CD8-positive, alpha-beta memory T cell (primary cell): ENCODE measurements around the gene SLAIN2. TPM values are rescaled to one million over a fixed set of nuclear protein-coding genes. Genes with fewer than 3 reads are reported as not detected.

ENCODE experiments used
- CTCF ChIA-PET: fragments of 350-600 bp; sonication (Branson Sonifier 250); formaldehyde crosslinking; loops from one replicate; lab custom pipeline; 2021; ENCODE audit warnings: antibody characterized with exemption; lab: Charles Lee
- POLR2A ChIA-PET: fragments of 350-600 bp; sonication (Branson Sonifier 250); formaldehyde crosslinking; loops from one replicate; lab custom pipeline; 2021; ENCODE audit warnings: antibody characterized with exemption; lab: Charles Lee
- DNase-seq, 5 donors: peaks; one replicate each; pipeline versions ENCODE4 v3.0.0 to v3.0.0-alpha.2; 2020 to 2022; ENCODE audit warnings: mixed read lengths in 1 of 5
- H3K27ac ChIP-seq: one replicate; pipeline ENCODE4 v1.7.0; 2013; ENCODE audit warnings: low read depth, mild to moderate bottlenecking, low read length, moderate library complexity
- H3K27me3 ChIP-seq: 2 replicates; pipeline ENCODE4 v1.7.0; 2013; ENCODE audit warnings: low read length, mild to moderate bottlenecking; ENCODE audit not compliant: insufficient read depth, poor library complexity, severe bottlenecking
- H3K36me3 ChIP-seq: 2 replicates; pipeline ENCODE4 v1.7.0; 2013; ENCODE audit warnings: mild to moderate bottlenecking, low read length, moderate library complexity; ENCODE audit not compliant: insufficient read depth
- H3K4me1 ChIP-seq: 2 replicates; pipeline ENCODE4 v1.7.0; 2013; ENCODE audit warnings: mild to moderate bottlenecking, low read length, moderate library complexity; ENCODE audit not compliant: insufficient read depth
- H3K4me3 ChIP-seq: 2 replicates; pipeline ENCODE4 v1.7.0; 2013; ENCODE audit warnings: mild to moderate bottlenecking, low read length
- H3K9me3 ChIP-seq: 2 replicates; pipeline ENCODE4 v1.7.0; 2013; ENCODE audit warnings: mild to moderate bottlenecking, low read length
- H3K27ac Mint-ChIP-seq, 8 donors: one replicate each; pipeline ENCODE4 v1.8.0; 2020 to 2021; ENCODE audit warnings: mixed read lengths in 8 of 8, mild to moderate bottlenecking in 6 of 8, inconsistent platforms in 3 of 8, moderate library complexity in 3 of 8
- H3K27me3 Mint-ChIP-seq, 2 donors: one replicate each; pipeline ENCODE4 v1.8.0; 2020 to 2021; ENCODE audit warnings: mixed read lengths in 2 of 2, mild to moderate bottlenecking in 1 of 2, moderate library complexity in 1 of 2
- H3K36me3 Mint-ChIP-seq, 3 donors: one replicate each; pipeline ENCODE4 v1.8.0; 2020 to 2021; ENCODE audit warnings: mixed read lengths in 3 of 3, inconsistent platforms in 1 of 3, mild to moderate bottlenecking in 1 of 3
- H3K4me1 Mint-ChIP-seq, 3 donors: one replicate each; pipeline ENCODE4 v1.8.0; 2020 to 2021; ENCODE audit warnings: mixed read lengths in 3 of 3, inconsistent platforms in 1 of 3, mild to moderate bottlenecking in 1 of 3
- H3K4me3 Mint-ChIP-seq, 7 donors: one replicate each; pipeline ENCODE4 v1.8.0; 2020 to 2021; ENCODE audit warnings: mixed read lengths in 7 of 7, mild to moderate bottlenecking in 6 of 7, moderate library complexity in 4 of 7, inconsistent platforms in 2 of 7
- H3K9me3 Mint-ChIP-seq, 5 donors: one replicate each; pipeline ENCODE4 v1.8.0; 2020 to 2022; ENCODE audit warnings: mixed read lengths in 5 of 5, mild to moderate bottlenecking in 3 of 5, moderate library complexity in 2 of 5, inconsistent platforms in 1 of 5
- polyA plus RNA-seq: library from polyadenylated mRNA; unstranded; fragments of 300-500 nt; fragmentation: Illumina TruSeq; gene quantifications from one replicate; pipeline ENCODE4 v1.2.3, GENCODE V29; 2021
- total RNA-seq, 2 experiments: library from RNA; stranded (reverse); gene quantifications; one replicate each; pipeline ENCODE4 v1.2.3, GENCODE V29; 2021

The SLAIN2 gene
- total and polyA plus RNA-seq, 3 experiments from 2014 or later = 26.4 to 86.8 (median 72.2) TPM

- DNase-seq = no peak
- H3K9me3 Mint-ChIP-seq = peaks cover 0 to 3% (median 0%) of the 10 kb centered on the region in 5 donors
- H3K27ac Mint-ChIP-seq = peak overlapping the region in 4 of 8 donors; percentile 29 to 39 (median 38)
- POLR2A ChIA-PET = no interaction called here
- Histone ChIP-seq H3K4me3 (no peak overlapping the region), H3K36me3 (no peaks in the 10 kb centered on the region), H3K4me1 (no peaks in the 10 kb centered on the region), H3K27me3 (no peaks in the 10 kb centered on the region), H3K27ac (no peak overlapping the region), H3K9me3 (no peaks in the 10 kb centered on the region)
- H3K27me3 Mint-ChIP-seq = no peaks in the 10 kb centered on the region
- peaks cover 28 to 44% (median 43%) of the 10 kb centered on the region in 3 donors for H3K4me1 Mint-ChIP-seq
- CTCF ChIA-PET = interaction anchor here (0.9 kb wide), 1 partner anchor 19 kb away, joined by 4 read pairs; the partner anchor contains the start of gene SLAIN2
- H3K36me3 Mint-ChIP-seq = peaks cover 0 to 6% (median 5%) of the 10 kb centered on the region in 3 donors
- H3K4me3 Mint-ChIP-seq = no peak overlapping the region
These were observed 19.7 kb downstream of the SLAIN2 start for GRCh38 chr4:48361012-48361400.

GRCh38 chr4:48366611-48367010, 25.3 kb downstream of the SLAIN2 start:
- Histone ChIP-seq H3K9me3 (no peaks in the 10 kb centered on the region), H3K27ac (no peak overlapping the region), H3K4me3 (no peak overlapping the region), H3K27me3 (no peaks in the 10 kb centered on the region), H3K4me1 (no peaks in the 10 kb centered on the region), H3K36me3 (no peaks in the 10 kb centered on the region)
- H3K36me3 Mint-ChIP-seq = peaks cover 0 to 4% (median 2%) of the 10 kb centered on the region in 3 donors
- POLR2A ChIA-PET = no interaction called here
- CTCF ChIA-PET = no interaction called here
- H3K9me3 Mint-ChIP-seq = peaks cover 0 to 3% (median 0%) of the 10 kb centered on the region in 5 donors
- peak overlapping the region in 3 of 8 donors; percentile 19 to 66 (median 43) for H3K27ac Mint-ChIP-seq
- H3K4me3 Mint-ChIP-seq = no peak overlapping the region
- no peaks in the 10 kb centered on the region for H3K27me3 Mint-ChIP-seq
- H3K4me1 Mint-ChIP-seq = peaks cover 50 to 67% (median 64%) of the 10 kb centered on the region in 3 donors
- DNase-seq = no peak

GRCh38 chr4:48367016-48367415, 25.7 kb downstream of the SLAIN2 start:
- H3K27ac Mint-ChIP-seq = peak overlapping the region in 2 of 8 donors; percentile 55 to 61
- peaks cover 0 to 4% (median 2%) of the 10 kb centered on the region in 3 donors for H3K36me3 Mint-ChIP-seq
- Histone ChIP-seq H3K27me3 (no peaks in the 10 kb centered on the region), H3K4me3 (no peak overlapping the region), H3K9me3 (no peaks in the 10 kb centered on the region), H3K27ac (no peak overlapping the region), H3K36me3 (no peaks in the 10 kb centered on the region), H3K4me1 (no peaks in the 10 kb centered on the region)
- peaks cover 48 to 64% (median 62%) of the 10 kb centered on the region in 3 donors for H3K4me1 Mint-ChIP-seq
- ChIA-PET POLR2A (no interaction called here), CTCF (no interaction called here)
- H3K4me3 Mint-ChIP-seq = peak overlapping the region in 1 of 7 donors; percentile 29
- peaks cover 0 to 3% (median 0%) of the 10 kb centered on the region in 5 donors for H3K9me3 Mint-ChIP-seq
- H3K27me3 Mint-ChIP-seq = no peaks in the 10 kb centered on the region
- no peak for DNase-seq

GRCh38 chr4:48368389-48368788, 27.1 kb downstream of the SLAIN2 start:
- Histone ChIP-seq H3K4me1 (no peaks in the 10 kb centered on the region), H3K4me3 (no peak overlapping the region), H3K9me3 (no peaks in the 10 kb centered on the region), H3K36me3 (no peaks in the 10 kb centered on the region), H3K27me3 (no peaks in the 10 kb centered on the region), H3K27ac (no peak overlapping the region)
- POLR2A ChIA-PET = no interaction called here
- Mint-ChIP-seq H3K36me3 (peaks cover 0 to 6% (median 4%) of the 10 kb centered on the region in 3 donors), H3K4me3 (peak overlapping the region in 1 of 7 donors; percentile 9), H3K4me1 (peaks cover 48 to 67% (median 62%) of the 10 kb centered on the region in 3 donors), H3K27me3 (no peaks in the 10 kb centered on the region), H3K9me3 (peaks cover 0 to 3% (median 0%) of the 10 kb centered on the region in 5 donors), H3K27ac (peak overlapping the region in 2 of 8 donors; percentile 13 to 34)
- CTCF ChIA-PET = no interaction called here
- no peak for DNase-seq

- Mint-ChIP-seq H3K27me3 (no peaks in the 10 kb centered on the region), H3K9me3 (peaks cover 0 to 3% (median 0%) of the 10 kb centered on the region in 5 donors), H3K27ac (peak overlapping the region in 3 of 8 donors; percentile 3 to 66 (median 56)), H3K4me3 (no peak overlapping the region), H3K4me1 (peaks cover 48 to 68% (median 64%) of the 10 kb centered on the region in 3 donors), H3K36me3 (peaks cover 0 to 6% (median 6%) of the 10 kb centered on the region in 3 donors)
- no peak overlapping the region for H3K4me3 ChIP-seq
- no peaks in the 10 kb centered on the region for H3K9me3 ChIP-seq
- no peak overlapping the region for H3K27ac ChIP-seq
- no peak for DNase-seq
- ChIA-PET CTCF (no interaction called here), POLR2A (no interaction called here)
- H3K4me1 ChIP-seq = no peaks in the 10 kb centered on the region
- H3K36me3 ChIP-seq = no peaks in the 10 kb centered on the region
- H3K27me3 ChIP-seq = no peaks in the 10 kb centered on the region
These were observed 27.9 kb downstream of the SLAIN2 start for GRCh38 chr4:48369248-48369647.

DNA sequence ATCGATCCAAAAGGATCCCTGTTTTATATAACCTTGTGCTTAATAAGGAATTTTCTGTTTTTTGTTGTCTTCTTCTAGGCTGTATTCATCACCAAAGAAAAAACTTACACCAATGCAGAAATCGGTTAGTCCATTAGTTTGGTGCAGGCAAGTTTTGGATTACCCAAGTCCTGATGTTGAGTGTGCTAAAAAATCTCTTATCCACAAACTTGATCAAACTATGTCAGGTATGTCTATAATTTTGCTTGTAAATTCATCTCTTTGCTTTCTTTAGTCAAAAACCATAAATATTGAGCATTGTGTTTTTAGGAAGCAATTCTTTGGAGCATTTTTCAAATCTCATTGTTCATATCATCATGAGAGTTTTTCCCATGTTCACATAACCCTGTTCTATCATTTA, 28.4 kb downstream of the SLAIN2 start:
- Mint-ChIP-seq H3K9me3 (peaks cover 0 to 3% (median 0%) of the 10 kb centered on the region in 5 donors), H3K27me3 (no peaks in the 10 kb centered on the region), H3K27ac (peak overlapping the region in 5 of 8 donors; percentile 2 to 85 (median 14)), H3K36me3 (peaks cover 0 to 10% (median 9%) of the 10 kb centered on the region in 3 donors), H3K4me3 (no peak overlapping the region), H3K4me1 (peaks cover 52 to 72% (median 70%) of the 10 kb centered on the region in 3 donors)
- no peaks in the 10 kb centered on the region for H3K27me3 ChIP-seq
- no peak overlapping the region for H3K4me3 ChIP-seq
- no peaks in the 10 kb centered on the region for H3K9me3 ChIP-seq
- no peak overlapping the region for H3K27ac ChIP-seq
- no peaks in the 10 kb centered on the region for H3K4me1 ChIP-seq
- ChIA-PET CTCF (interaction anchor here (1.0 kb wide), 1 partner anchor 27 kb away, joined by 7 read pairs; no protein-coding TSS in a partner anchor), POLR2A (no interaction called here)
- H3K36me3 ChIP-seq = no peaks in the 10 kb centered on the region
- DNase-seq = no peak

GRCh38 chr4:48370260-48371134, 29.2 kb downstream of the SLAIN2 start:
- Mint-ChIP-seq H3K27ac (peak overlapping the region in 6 of 8 donors; percentile 0 to 54 (median 26)), H3K9me3 (no peaks in the 10 kb centered on the region), H3K4me1 (peaks cover 55 to 76% (median 73%) of the 10 kb centered on the region in 3 donors), H3K4me3 (peak overlapping the region in 3 of 7 donors; percentile 1 to 55 (median 39)), H3K27me3 (no peaks in the 10 kb centered on the region), H3K36me3 (peaks cover 0 to 14% (median 9%) of the 10 kb centered on the region in 3 donors)
- no peak overlapping the region for H3K4me3 ChIP-seq
- no peak overlapping the region for H3K27ac ChIP-seq
- ChIA-PET CTCF (interaction anchor here (1.0 kb wide), 1 partner anchor 28 kb away, joined by 7 read pairs; no protein-coding TSS in a partner anchor), POLR2A (no interaction called here)
- no peaks in the 10 kb centered on the region for H3K36me3 ChIP-seq
- H3K9me3 ChIP-seq = no peaks in the 10 kb centered on the region
- no peaks in the 10 kb centered on the region for H3K4me1 ChIP-seq
- no peak for DNase-seq
- no peaks in the 10 kb centered on the region for H3K27me3 ChIP-seq

- H3K9me3 ChIP-seq = no peaks in the 10 kb centered on the region
- H3K9me3 Mint-ChIP-seq = no peaks in the 10 kb centered on the region
- no peaks in the 10 kb centered on the region for H3K36me3 ChIP-seq
- H3K36me3 Mint-ChIP-seq = peaks cover 0 to 21% (median 9%) of the 10 kb centered on the region in 3 donors
- peaks cover 45 to 63% (median 60%) of the 10 kb centered on the region in 3 donors for H3K4me1 Mint-ChIP-seq
- H3K4me1 ChIP-seq = no peaks in the 10 kb centered on the region
- H3K4me3 ChIP-seq = no peak overlapping the region
- no peak overlapping the region for H3K27ac Mint-ChIP-seq
- H3K4me3 Mint-ChIP-seq = no peak overlapping the region
- CTCF ChIA-PET = no interaction called here
- H3K27me3 ChIP-seq = no peaks in the 10 kb centered on the region
- POLR2A ChIA-PET = no interaction called here
- no peak for DNase-seq
- H3K27ac ChIP-seq = no peak overlapping the region
- H3K27me3 Mint-ChIP-seq = no peaks in the 10 kb centered on the region
These were observed 30.9 kb downstream of the SLAIN2 start for GRCh38 chr4:48372272-48372671.
